SK-MEL-5 (cell line): Measurements from ENCODE around the gene HSPA1B. TPM values are rescaled to one million over a fixed set of nuclear protein-coding genes. Genes with fewer than 3 reads are reported as not detected.

Experiments
- small RNA-seq, 2 experiments: library from RNA; depleted of rRNA; stranded (forward); fragments of <200 nt; gene quantifications; one replicate each; pipeline ENCODE3, GENCODE V24; 2014
- total RNA-seq: library from RNA; depleted of rRNA; stranded (reverse); fragments of >200 nt; shearing (Covaris generic); gene quantifications from 2 replicates; pipeline ENCODE4 v1.2.3, GENCODE V29; 2014; rRNA removed

HSPA1B gene
- total RNA-seq, 1 experiment from 2014 or later = 104 TPM

Small RNAs within 50 kb of the gene (small RNA-seq; reads per million reads assigned to genes)
- gene RF00019 (0 reads per million in 2 experiments), gene SNORD48 (43.9 to 733 reads per million in 2 experiments), gene SNORD52 (0 reads per million in 2 experiments)

Other genes starting within 250 kb of the HSPA1B start
- gene LTB, start 245.3 kb upstream of the HSPA1B start, total RNA-seq = not detected in 2 replicates
- not detected in 2 replicates for gene LST1, start 241.5 kb upstream of the HSPA1B start, total RNA-seq
- not detected in 2 replicates for gene NCR3, start 234.7 kb upstream of the HSPA1B start, total RNA-seq
- gene AIF1, start 212.5 kb upstream of the HSPA1B start, total RNA-seq = not detected in 2 replicates
- gene PRRC2A, start 207.0 kb upstream of the HSPA1B start, total RNA-seq = 32.0 and 48.6 TPM in 2 replicates
- gene BAG6, start 175.1 kb upstream of the HSPA1B start, total RNA-seq = 110 and 149 TPM in 2 replicates
- 0.42 and 0.43 TPM in 2 replicates for gene APOM, start 171.8 kb upstream of the HSPA1B start, total RNA-seq
- gene C6orf47, start 167.0 kb upstream of the HSPA1B start, total RNA-seq = 24.5 and 25.6 TPM in 2 replicates
- 17.8 and 18.5 TPM in 2 replicates for gene GPANK1, start 162.7 kb upstream of the HSPA1B start, total RNA-seq
- gene CSNK2B, start 161.7 kb upstream of the HSPA1B start, total RNA-seq = 213 and 226 TPM in 2 replicates
- gene LY6G5B, start 157.8 kb upstream of the HSPA1B start, total RNA-seq = 0.85 and 0.87 TPM in 2 replicates
- gene LY6G5C, start 146.7 kb upstream of the HSPA1B start, total RNA-seq = 0.48 TPM in 1 of 2 replicates, not detected in the other
- gene ABHD16A, start 124.4 kb upstream of the HSPA1B start, total RNA-seq = 53.0 and 55.0 TPM in 2 replicates
- gene LY6G6F, start 120.9 kb upstream of the HSPA1B start, total RNA-seq = not detected in 2 replicates
- gene LY6G6D, start 112.4 kb upstream of the HSPA1B start, total RNA-seq = not detected in 2 replicates
- gene LY6G6C, start 106.0 kb upstream of the HSPA1B start, total RNA-seq = not detected in 2 replicates
- gene MPIG6B, start 104.4 kb upstream of the HSPA1B start, total RNA-seq = not detected in 2 replicates
- 4.6 and 4.7 TPM in 2 replicates for gene DDAH2, start 98.4 kb upstream of the HSPA1B start, total RNA-seq
- gene CLIC1, start 91.2 kb upstream of the HSPA1B start, total RNA-seq = 466 and 467 TPM in 2 replicates
- 16.1 and 17.5 TPM in 2 replicates for gene MSH5, start 87.7 kb upstream of the HSPA1B start, total RNA-seq
- 1.1 and 1.7 TPM in 2 replicates for gene SAPCD1, start 65.1 kb upstream of the HSPA1B start, total RNA-seq
- gene VWA7, start 50.4 kb upstream of the HSPA1B start, total RNA-seq = not detected in 2 replicates
- gene VARS1, start 32.0 kb upstream of the HSPA1B start, total RNA-seq = 38.9 and 53.0 TPM in 2 replicates
- gene LSM2, start 20.8 kb upstream of the HSPA1B start, total RNA-seq = 45.6 and 47.0 TPM in 2 replicates
- gene HSPA1L, start 12.5 kb upstream of the HSPA1B start, total RNA-seq = 0.29 TPM in 2 replicates
- 7.1 and 8.2 TPM in 2 replicates for gene HSPA1A, start 12.2 kb upstream of the HSPA1B start, total RNA-seq
- 213 and 215 TPM in 2 replicates for gene NEU1, start 35.1 kb downstream of the HSPA1B start, total RNA-seq
- not detected in 2 replicates for gene SLC44A4, start 51.3 kb downstream of the HSPA1B start, total RNA-seq
- 39.4 and 47.7 TPM in 2 replicates for gene EHMT2, start 70.0 kb downstream of the HSPA1B start, total RNA-seq
- gene ZBTB12, start 74.3 kb downstream of the HSPA1B start, total RNA-seq = 1.3 and 2.2 TPM in 2 replicates
- 9.4 and 10.1 TPM in 2 replicates for gene C2, start 100.0 kb downstream of the HSPA1B start, total RNA-seq
- not detected in 2 replicates for gene CFB, start 118.4 kb downstream of the HSPA1B start, total RNA-seq
- 81.9 and 91.0 TPM in 2 replicates for gene NELFE, start 131.2 kb downstream of the HSPA1B start, total RNA-seq
- gene SKIC2, start 131.4 kb downstream of the HSPA1B start, total RNA-seq = 21.4 and 28.3 TPM in 2 replicates
- 5.2 and 9.2 TPM in 2 replicates for gene DXO, start 144.4 kb downstream of the HSPA1B start, total RNA-seq
- 1.6 and 2.2 TPM in 2 replicates for gene C4A, start 154.3 kb downstream of the HSPA1B start, total RNA-seq
- 0.45 and 2.2 TPM in 2 replicates for gene C4B, start 187.1 kb downstream of the HSPA1B start, total RNA-seq
- not detected in 2 replicates for gene CYP21A2, start 210.7 kb downstream of the HSPA1B start, total RNA-seq